ENCODE data around the gene CCL20.
"Not testable (repeated sequence)": the region's sequence is repeated elsewhere in the genome, so short reads cannot be mapped to it uniquely, and the experiment has no call there.

CCL20 gene

GRCh38 chr2:227834916-227835650 lies 21.4 kb downstream of the CCL20 start:
- DNase-seq (ENCODE audit: low spot score), result no peak

GRCh38 chr2:227839339-227840129 lies 25.9 kb downstream of the CCL20 start:
- DNase-seq (ENCODE audit: low spot score), result not testable (repeated sequence)

GRCh38 chr2:227846831-227847230 lies 33.2 kb downstream of the CCL20 start:
- DNase-seq (ENCODE audit: low spot score), result no peak

GRCh38 chr2:227848146-227848545 lies 34.5 kb downstream of the CCL20 start:
- DNase-seq (ENCODE audit: low spot score), result no peak

- peak; percentile 40 for DNase-seq (ENCODE audit: low spot score)
Measured at GRCh38 chr2:227848586-227848985, 34.9 kb downstream of the CCL20 start.

GRCh38 chr2:227849906-227850305 lies 36.3 kb downstream of the CCL20 start:
- DNase-seq (ENCODE audit: low spot score), result no peak

GRCh38 chr2:227853204-227853629 lies 39.6 kb downstream of the CCL20 start:
- DNase-seq (ENCODE audit: low spot score), result no peak

- no peak for DNase-seq (ENCODE audit: low spot score)
Measured at GRCh38 chr2:227853765-227854271, 40.2 kb downstream of the CCL20 start.

GRCh38 chr2:227855440-227855839 lies 41.8 kb downstream of the CCL20 start:
- no peak for DNase-seq (ENCODE audit: low spot score)

GRCh38 chr2:227856697-227857096 lies 43.1 kb downstream of the CCL20 start:
- DNase-seq (ENCODE audit: low spot score), result no peak

GRCh38 chr2:227860221-227860641 lies 46.6 kb downstream of the CCL20 start:
- DNase-seq (ENCODE audit: low spot score), result no peak

- DNase-seq (ENCODE audit: low spot score), result no peak
Measured at GRCh38 chr2:227861011-227861410, 47.4 kb downstream of the CCL20 start.

- DNase-seq (ENCODE audit: low spot score), result peak; percentile 43
Measured at GRCh38 chr2:227862227-227862740, 48.6 kb downstream of the CCL20 start.

- no peak for DNase-seq (ENCODE audit: low spot score)
Measured at GRCh38 chr2:227862741-227863588, 49.3 kb downstream of the CCL20 start.

GRCh38 chr2:227864161-227864756 lies 50.6 kb downstream of the CCL20 start:
- DNase-seq (ENCODE audit: low spot score), result no peak

- no peak for DNase-seq (ENCODE audit: low spot score)
Measured at GRCh38 chr2:227865291-227865690, 51.6 kb downstream of the CCL20 start.
